Chondrocyte (in vitro differentiated cells): ENCODE results near the gene ZNF605. TPM values are rescaled to one million over a fixed set of nuclear protein-coding genes. Genes with fewer than 3 reads are reported as not detected.
"Not testable (repeated sequence)": the region's sequence is repeated elsewhere in the genome, so short reads cannot be mapped to it uniquely, and the experiment has no call there.

Experiments used
- DNase-seq: peaks from one replicate; pipeline ENCODE4 v3.0.0; 2021; ENCODE audit warnings: mixed read lengths, low spot score
- H3K27ac Mint-ChIP-seq: one replicate; pipeline ENCODE4 v1.8.0; 2021; ENCODE audit warnings: mild to moderate bottlenecking, moderate library complexity, mixed read lengths; ENCODE audit not compliant: unreplicated experiment
- H3K27me3 Mint-ChIP-seq: 2 replicates; pipeline ENCODE4 v1.8.0; 2021; ENCODE audit warnings: low read depth, mixed read lengths
- H3K36me3 Mint-ChIP-seq: 2 replicates; pipeline ENCODE4 v1.8.0; 2021; ENCODE audit warnings: low read depth, mixed read lengths
- H3K4me1 Mint-ChIP-seq: 2 replicates; pipeline ENCODE4 v1.8.0; 2021; ENCODE audit warnings: low read depth, mild to moderate bottlenecking, mixed read lengths
- H3K4me3 Mint-ChIP-seq: one replicate; pipeline ENCODE4 v1.8.0; 2021; ENCODE audit warnings: mild to moderate bottlenecking, moderate library complexity, mixed read lengths; ENCODE audit not compliant: unreplicated experiment
- H3K9me3 Mint-ChIP-seq: 2 replicates; pipeline ENCODE4 v1.8.0; 2021; ENCODE audit warnings: low read depth, mixed read lengths
- total RNA-seq: library from RNA; stranded (reverse); gene quantifications from 3 replicates; pipeline ENCODE4 v1.2.1, GENCODE V29; 2021
- TF ChIP-seq, protein P1 (sequence below): fragments of 200-600 bp; sonication (generic); IDR thresholded peaks from 2 replicates; pipeline ENCODE4 v1.5.0; 2021; ENCODE audit warnings: antibody characterized with exemption, mild to moderate bottlenecking, moderate library complexity

ZNF605 gene
- total RNA-seq, 1 donor from 2014 or later = 18.1 TPM

GRCh38 chr12:132937476-132937875 lies 18.6 kb downstream of the ZNF605 start:
- DNase-seq = no peak
- Mint-ChIP-seq H3K4me3 (no peak overlapping the region), H3K4me1 (no peaks in the 10 kb centered on the region), H3K36me3 (peaks cover 59% of the 10 kb centered on the region), H3K27ac (no peak overlapping the region), H3K9me3 (peaks cover 51% of the 10 kb centered on the region), H3K27me3 (no peaks in the 10 kb centered on the region)
- TF ChIP-seq, protein P1, sequence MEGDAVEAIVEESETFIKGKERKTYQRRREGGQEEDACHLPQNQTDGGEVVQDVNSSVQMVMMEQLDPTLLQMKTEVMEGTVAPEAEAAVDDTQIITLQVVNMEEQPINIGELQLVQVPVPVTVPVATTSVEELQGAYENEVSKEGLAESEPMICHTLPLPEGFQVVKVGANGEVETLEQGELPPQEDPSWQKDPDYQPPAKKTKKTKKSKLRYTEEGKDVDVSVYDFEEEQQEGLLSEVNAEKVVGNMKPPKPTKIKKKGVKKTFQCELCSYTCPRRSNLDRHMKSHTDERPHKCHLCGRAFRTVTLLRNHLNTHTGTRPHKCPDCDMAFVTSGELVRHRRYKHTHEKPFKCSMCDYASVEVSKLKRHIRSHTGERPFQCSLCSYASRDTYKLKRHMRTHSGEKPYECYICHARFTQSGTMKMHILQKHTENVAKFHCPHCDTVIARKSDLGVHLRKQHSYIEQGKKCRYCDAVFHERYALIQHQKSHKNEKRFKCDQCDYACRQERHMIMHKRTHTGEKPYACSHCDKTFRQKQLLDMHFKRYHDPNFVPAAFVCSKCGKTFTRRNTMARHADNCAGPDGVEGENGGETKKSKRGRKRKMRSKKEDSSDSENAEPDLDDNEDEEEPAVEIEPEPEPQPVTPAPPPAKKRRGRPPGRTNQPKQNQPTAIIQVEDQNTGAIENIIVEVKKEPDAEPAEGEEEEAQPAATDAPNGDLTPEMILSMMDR = no peak

GRCh38 chr12:132936921-132937320 lies 19.2 kb downstream of the ZNF605 start:
- not testable (repeated sequence) for H3K27me3 Mint-ChIP-seq, DNase-seq, H3K4me1 Mint-ChIP-seq, H3K27ac Mint-ChIP-seq, H3K4me3 Mint-ChIP-seq
- H3K36me3 Mint-ChIP-seq = peaks cover 61% of the 10 kb centered on the region
- peaks cover 53% of the 10 kb centered on the region for H3K9me3 Mint-ChIP-seq

DNA sequence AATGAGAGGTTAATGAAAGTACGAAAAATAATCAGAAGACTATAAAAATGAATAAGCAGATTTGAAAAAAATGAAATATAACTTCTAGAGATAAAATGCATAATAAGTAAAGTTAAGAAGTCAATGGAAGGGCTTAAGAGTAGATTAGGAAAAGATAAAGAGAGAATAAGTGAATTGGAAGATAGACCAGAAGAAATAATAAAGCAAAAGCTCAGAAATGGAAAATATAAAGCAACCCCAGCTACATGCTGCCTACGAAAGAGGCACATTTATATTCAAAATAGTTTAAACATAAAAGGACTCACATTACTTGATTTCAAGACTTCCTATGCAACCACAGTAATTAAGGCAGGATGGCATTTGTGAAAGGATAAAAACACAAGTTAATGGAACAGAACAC lies 19.9 kb downstream of the ZNF605 start:
- Mint-ChIP-seq H3K27me3 (no peaks in the 10 kb centered on the region), H3K4me3 (no peak overlapping the region), H3K27ac (no peak overlapping the region), H3K36me3 (peaks cover 61% of the 10 kb centered on the region), H3K4me1 (no peaks in the 10 kb centered on the region), H3K9me3 (peaks cover 55% of the 10 kb centered on the region)
- no peak for DNase-seq
- TF ChIP-seq, protein P1 = no peak

- peaks cover 83% of the 10 kb centered on the region for H3K36me3 Mint-ChIP-seq
- H3K4me3 Mint-ChIP-seq = no peak overlapping the region
- TF ChIP-seq, protein P1 = no peak
- no peaks in the 10 kb centered on the region for H3K4me1 Mint-ChIP-seq
- no peaks in the 10 kb centered on the region for H3K27me3 Mint-ChIP-seq
- DNase-seq = no peak
- H3K27ac Mint-ChIP-seq = no peak overlapping the region
- H3K9me3 Mint-ChIP-seq = peaks cover 80% of the 10 kb centered on the region
Observed at GRCh38 chr12:132926415-132926833, 29.7 kb downstream of the ZNF605 start.

DNA sequence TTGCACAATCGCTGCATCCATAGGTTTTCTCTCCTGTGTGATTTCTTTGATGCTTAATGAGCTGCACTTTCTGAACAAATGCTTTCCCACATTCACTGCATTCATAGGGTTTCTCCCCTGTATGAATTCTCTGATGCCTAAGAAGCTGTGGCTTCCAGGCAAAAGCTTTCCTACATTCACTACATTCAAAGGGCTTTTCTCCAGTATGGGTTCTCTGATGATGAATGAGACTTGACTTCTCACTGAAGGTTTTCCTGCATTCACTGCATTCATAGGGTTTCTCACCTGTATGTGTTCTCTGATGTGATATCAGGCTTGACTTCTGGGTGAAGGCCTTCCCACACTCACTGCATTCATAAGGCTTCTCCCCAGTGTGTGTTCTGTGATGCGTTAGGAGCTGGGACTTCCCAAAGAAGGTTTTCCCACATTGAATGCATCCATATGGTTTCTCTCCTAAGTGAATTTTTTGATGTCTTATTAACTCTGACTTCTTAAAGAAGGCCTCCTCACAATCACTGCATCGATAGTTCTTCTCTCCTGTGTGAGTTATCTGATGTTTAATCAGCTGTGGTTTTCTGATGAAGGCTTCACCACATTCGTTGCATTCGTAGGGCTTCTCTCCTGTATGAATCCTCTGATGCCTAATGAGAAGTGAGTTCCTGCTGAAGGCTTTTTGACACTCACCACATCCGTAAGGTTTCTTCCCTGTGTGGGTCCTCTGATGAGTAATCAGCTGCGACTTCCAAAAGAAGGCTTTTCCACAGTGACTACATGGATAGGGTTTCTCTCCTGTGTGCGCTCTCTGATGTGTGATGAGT lies 30.3 kb downstream of the ZNF605 start:
- Mint-ChIP-seq H3K4me1 (no peaks in the 10 kb centered on the region), H3K27me3 (no peaks in the 10 kb centered on the region), H3K36me3 (peaks cover 83% of the 10 kb centered on the region), H3K9me3 (peaks cover 80% of the 10 kb centered on the region), H3K4me3 (no peak overlapping the region), H3K27ac (no peak overlapping the region)
- TF ChIP-seq, protein P1 = no peak
- DNase-seq = no peak

GRCh38 chr12:132924356-132924755 lies 31.8 kb downstream of the ZNF605 start:
- H3K4me1 Mint-ChIP-seq = no peaks in the 10 kb centered on the region
- no peaks in the 10 kb centered on the region for H3K27me3 Mint-ChIP-seq
- DNase-seq = no peak
- peaks cover 78% of the 10 kb centered on the region for H3K36me3 Mint-ChIP-seq
- peaks cover 70% of the 10 kb centered on the region for H3K9me3 Mint-ChIP-seq
- H3K27ac Mint-ChIP-seq = no peak overlapping the region
- no peak overlapping the region for H3K4me3 Mint-ChIP-seq
- TF ChIP-seq, protein P1 = no peak
